Memory B cell (primary cell): ENCODE data around the gene HIRA.
"Not testable (repeated sequence)": the region's sequence is repeated elsewhere in the genome, so short reads cannot be mapped to it uniquely, and the experiment has no call there.

Experiments used
- ATAC-seq: fragments of 150-1000 bp; cut with Tn5 transposase; 2 replicates; pipeline ENCODE4 v1.10.0; 2021; ENCODE audit warnings: low read depth, mild to moderate bottlenecking, moderate library complexity
- DNase-seq, 2 donors: peaks; one replicate each; pipeline ENCODE4 v3.0.0; 2022; ENCODE audit warnings: low spot score in 2 of 2
- H3K27ac Mint-ChIP-seq: one replicate; pipeline ENCODE4 v1.8.0; 2022; ENCODE audit warnings: mild to moderate bottlenecking, moderate library complexity, mixed read lengths
- H3K27me3 Mint-ChIP-seq: one replicate; pipeline ENCODE4 v1.8.0; 2022; ENCODE audit warnings: mixed read lengths
- H3K36me3 Mint-ChIP-seq: one replicate; pipeline ENCODE4 v1.8.0; 2022; ENCODE audit warnings: mild to moderate bottlenecking, mixed read lengths
- H3K4me1 Mint-ChIP-seq: one replicate; pipeline ENCODE4 v1.8.0; 2022; ENCODE audit warnings: mixed read lengths
- H3K4me3 Mint-ChIP-seq: one replicate; pipeline ENCODE4 v1.8.0; 2022; ENCODE audit warnings: mild to moderate bottlenecking, moderate library complexity, mixed read lengths
- H3K9me3 Mint-ChIP-seq: one replicate; pipeline ENCODE4 v1.8.0; 2022; ENCODE audit warnings: mixed read lengths

Gene HIRA

GRCh38 chr22:19383292-19383691, 48.2 kb downstream of the HIRA start:
- Mint-ChIP-seq H3K4me1 (no peaks in the 10 kb centered on the region), H3K27ac (no peak overlapping the region), H3K27me3 (no peaks in the 10 kb centered on the region), H3K4me3 (no peak overlapping the region), H3K36me3 (peaks cover 32% of the 10 kb centered on the region), H3K9me3 (no peaks in the 10 kb centered on the region)
- DNase-seq (no peak), ATAC-seq (no peak)

- DNase-seq (no peak), ATAC-seq (no peak)
- H3K27me3 Mint-ChIP-seq = no peaks in the 10 kb centered on the region
- H3K36me3 Mint-ChIP-seq = peaks cover 30% of the 10 kb centered on the region
- peak overlapping the region; percentile 53 for H3K27ac Mint-ChIP-seq
- no peak overlapping the region for H3K4me3 Mint-ChIP-seq
- H3K4me1 Mint-ChIP-seq = no peaks in the 10 kb centered on the region
- no peaks in the 10 kb centered on the region for H3K9me3 Mint-ChIP-seq
Observed at GRCh38 chr22:19382240-19382639, 49.3 kb downstream of the HIRA start.

GRCh38 chr22:19378344-19378674, 53.2 kb downstream of the HIRA start:
- Mint-ChIP-seq H3K27ac (no peak overlapping the region), H3K9me3 (no peaks in the 10 kb centered on the region), H3K4me1 (no peaks in the 10 kb centered on the region), H3K4me3 (no peak overlapping the region), H3K27me3 (no peaks in the 10 kb centered on the region), H3K36me3 (peaks cover 31% of the 10 kb centered on the region)
- no peak for ATAC-seq
- DNase-seq = no peak

- Mint-ChIP-seq H3K4me3 (no peak overlapping the region), H3K4me1 (no peaks in the 10 kb centered on the region), H3K27ac (no peak overlapping the region), H3K36me3 (peaks cover 31% of the 10 kb centered on the region), H3K9me3 (no peaks in the 10 kb centered on the region), H3K27me3 (no peaks in the 10 kb centered on the region)
- DNase-seq (no peak), ATAC-seq (no peak)
Observed at GRCh38 chr22:19377565-19378343, 53.8 kb downstream of the HIRA start.

GRCh38 chr22:19376971-19377370, 54.6 kb downstream of the HIRA start:
- no peaks in the 10 kb centered on the region for H3K9me3 Mint-ChIP-seq
- no peaks in the 10 kb centered on the region for H3K4me1 Mint-ChIP-seq
- H3K36me3 Mint-ChIP-seq = peaks cover 24% of the 10 kb centered on the region
- no peak overlapping the region for H3K27ac Mint-ChIP-seq
- no peaks in the 10 kb centered on the region for H3K27me3 Mint-ChIP-seq
- H3K4me3 Mint-ChIP-seq = no peak overlapping the region
- DNase-seq (no peak), ATAC-seq (no peak)

- Mint-ChIP-seq H3K4me1 (no peaks in the 10 kb centered on the region), H3K27me3 (no peaks in the 10 kb centered on the region), H3K4me3 (no peak overlapping the region), H3K36me3 (peaks cover 24% of the 10 kb centered on the region), H3K27ac (no peak overlapping the region), H3K9me3 (no peaks in the 10 kb centered on the region)
- no peak for DNase-seq
- no peak for ATAC-seq
Observed at GRCh38 chr22:19376247-19376646, 55.3 kb downstream of the HIRA start.

- ATAC-seq (no peak), DNase-seq (no peak)
- no peaks in the 10 kb centered on the region for H3K27me3 Mint-ChIP-seq
- no peak overlapping the region for H3K4me3 Mint-ChIP-seq
- no peaks in the 10 kb centered on the region for H3K9me3 Mint-ChIP-seq
- H3K36me3 Mint-ChIP-seq = peaks cover 26% of the 10 kb centered on the region
- no peaks in the 10 kb centered on the region for H3K4me1 Mint-ChIP-seq
- no peak overlapping the region for H3K27ac Mint-ChIP-seq
Observed at GRCh38 chr22:19375435-19375834, 56.1 kb downstream of the HIRA start.

GRCh38 chr22:19374410-19374809, 57.1 kb downstream of the HIRA start:
- Mint-ChIP-seq H3K27me3 (no peaks in the 10 kb centered on the region), H3K27ac (no peak overlapping the region), H3K36me3 (peaks cover 24% of the 10 kb centered on the region), H3K4me1 (no peaks in the 10 kb centered on the region), H3K9me3 (no peaks in the 10 kb centered on the region), H3K4me3 (no peak overlapping the region)
- ATAC-seq (no peak), DNase-seq (no peak)

- Mint-ChIP-seq H3K27ac (peak overlapping the region; percentile 31), H3K36me3 (peaks cover 26% of the 10 kb centered on the region), H3K4me1 (no peaks in the 10 kb centered on the region)
Observed at GRCh38 chr22:19373450-19373849, 58.1 kb downstream of the HIRA start.

GRCh38 chr22:19371893-19372292, 59.6 kb downstream of the HIRA start:
- H3K4me3 Mint-ChIP-seq = no peak overlapping the region
- H3K27me3 Mint-ChIP-seq = no peaks in the 10 kb centered on the region
- peak overlapping the region; percentile 80 for H3K27ac Mint-ChIP-seq
- DNase-seq (no peak), ATAC-seq (no peak)
- H3K9me3 Mint-ChIP-seq = no peaks in the 10 kb centered on the region
- peaks cover 4% of the 10 kb centered on the region for H3K4me1 Mint-ChIP-seq
- peaks cover 31% of the 10 kb centered on the region for H3K36me3 Mint-ChIP-seq

More at GRCh38 chr22:19373450-19373849, 58.1 kb downstream of the HIRA start:
- no peaks in the 10 kb centered on the region for H3K27me3 Mint-ChIP-seq
- DNase-seq = no peak
- H3K4me3 Mint-ChIP-seq = no peak overlapping the region
- ATAC-seq = no peak
- H3K9me3 Mint-ChIP-seq = no peaks in the 10 kb centered on the region

- Mint-ChIP-seq H3K9me3 (peaks cover 3% of the 10 kb centered on the region), H3K4me3 (no peak overlapping the region), H3K27me3 (no peaks in the 10 kb centered on the region), H3K27ac (peak overlapping the region; percentile 62), H3K36me3 (peaks cover 28% of the 10 kb centered on the region), H3K4me1 (peaks cover 17% of the 10 kb centered on the region)
- no peak for DNase-seq
- ATAC-seq = no peak
Observed at GRCh38 chr22:19368876-19369275, 62.7 kb downstream of the HIRA start.

- peak; percentile 54 for ATAC-seq
- Mint-ChIP-seq H3K27me3 (no peaks in the 10 kb centered on the region), H3K9me3 (peaks cover 3% of the 10 kb centered on the region), H3K4me3 (no peak overlapping the region), H3K27ac (peak overlapping the region; percentile 87), H3K4me1 (peaks cover 17% of the 10 kb centered on the region), H3K36me3 (peaks cover 25% of the 10 kb centered on the region)
- DNase-seq = no peak
Observed at GRCh38 chr22:19367763-19368367, 63.7 kb downstream of the HIRA start.

GRCh38 chr22:19363541-19363940, 68.0 kb downstream of the HIRA start:
- H3K9me3 Mint-ChIP-seq, DNase-seq, H3K4me3 Mint-ChIP-seq, H3K27me3 Mint-ChIP-seq, ATAC-seq: not testable (repeated sequence)
- peak overlapping the region; percentile 98 for H3K27ac Mint-ChIP-seq
- H3K36me3 Mint-ChIP-seq = peaks cover 38% of the 10 kb centered on the region
- H3K4me1 Mint-ChIP-seq = peaks cover 44% of the 10 kb centered on the region

- H3K27ac Mint-ChIP-seq = peak overlapping the region; percentile 98
- H3K27me3 Mint-ChIP-seq = no peaks in the 10 kb centered on the region
- ATAC-seq = peak; percentile 97
- H3K4me3 Mint-ChIP-seq = peak overlapping the region; percentile 75
- peaks cover 44% of the 10 kb centered on the region for H3K4me1 Mint-ChIP-seq
- H3K9me3 Mint-ChIP-seq = peaks cover 4% of the 10 kb centered on the region
- peaks cover 38% of the 10 kb centered on the region for H3K36me3 Mint-ChIP-seq
- peak; percentile 53 to 75 for DNase-seq
Observed at GRCh38 chr22:19361501-19362103, 69.9 kb downstream of the HIRA start.
